HCT116 (cell line): Measurements from ENCODE around the gene CAP1. TPM values are rescaled to one million over a fixed set of nuclear protein-coding genes. Genes with fewer than 3 reads are reported as not detected.

ENCODE experiments used
- ATAC-seq: fragments of 200-7000 bp; cut with Tn5 transposase; 2 replicates; pipeline ENCODE4 v1.9.1; 2020; ENCODE audit warnings: mild to moderate bottlenecking, moderate library complexity
- BruUV-seq: library from RNA; stranded (reverse); fragments of 400-500 nt; replicated peaks from 2 replicates; lab custom pipeline; 2021; lab: Mats Ljungman, UMichigan
- CTCF ChIA-PET: fragments of 300-600 bp; sonication (Branson Sonifier 250); formaldehyde crosslinking; loops from one replicate; lab custom pipeline; 2021; ENCODE audit warnings: antibody characterized with exemption; lab: Charles Lee
- POLR2A ChIA-PET: fragments of 300-600, 350-600 bp; sonication (Branson Sonifier 250); formaldehyde crosslinking; loops from one replicate; lab custom pipeline; 2021; ENCODE audit warnings: antibody characterized with exemption; lab: Charles Lee
- RAD21 ChIA-PET, 2 experiments: fragments of 300-600 bp; sonication (Branson Sonifier 250); formaldehyde crosslinking; loops; one replicate each; lab custom pipeline; 2023; ENCODE audit warnings: low total read pairs in 2 of 2; ENCODE audit not compliant: uncharacterized antibody in 2 of 2, unreplicated experiment in 2 of 2, low non-redundant PET in 1 of 2; lab: Charles Lee
- DNase-seq: peaks from one replicate; pipeline ENCODE4 v3.0.0-alpha.2; 2010; ENCODE audit warnings: low read depth, low spot score
- H2AFZ ChIP-seq: fragments of 200-600 bp; shearing (Covaris generic), sonication (generic); 2 replicates; pipeline ENCODE4 v1.6.1; 2017; ENCODE audit warnings: low read depth, mixed run types, mixed read lengths, antibody characterized with exemption, low read length; ENCODE audit not compliant: poor library complexity, severe bottlenecking
- H3K27ac ChIP-seq: 2 replicates; pipeline ENCODE4 v1.5.1; 2012; ENCODE audit warnings: low read depth, low read length
- H3K27me3 ChIP-seq: fragments of 200-600 bp; sonication (generic); 2 replicates; pipeline ENCODE4 v1.6.1; 2016; ENCODE audit warnings: mixed run types, low read length, mixed read lengths; ENCODE audit not compliant: insufficient read depth
- H3K36me3 ChIP-seq, 2 experiments: fragments of 200-500 bp in 1 of 2; fragments of 200-600 bp in 1 of 2; sonication (Bioruptor generic) in 1 of 2; sonication (generic) in 1 of 2; 2 replicates each; pipeline versions ENCODE4 v1.5.1 to v1.6.1; 2014 to 2016; ENCODE audit warnings: low read length in 2 of 2, inconsistent platforms in 1 of 2, mixed read lengths in 1 of 2, mixed run types in 1 of 2; ENCODE audit not compliant: insufficient read depth in 2 of 2, control insufficient read depth in 1 of 2
- H3K4me1 ChIP-seq, 2 experiments: fragments of 200-600 bp in 1 of 2; sonication (generic) in 1 of 2; 2 replicates each; pipeline versions ENCODE4 v1.5.1 to v1.6.1; 2012 to 2017; ENCODE audit warnings: low read length in 2 of 2, inconsistent platforms in 1 of 2, mild to moderate bottlenecking in 1 of 2, mixed read lengths in 1 of 2, mixed run types in 1 of 2, moderate library complexity in 1 of 2; ENCODE audit not compliant: insufficient read depth in 2 of 2, control insufficient read depth in 1 of 2
- H3K4me2 ChIP-seq: fragments of 200-600 bp; sonication (generic); 2 replicates; pipeline ENCODE4 v1.6.1; 2017; ENCODE audit warnings: mixed run types, low read length, mixed read lengths
- H3K4me3 ChIP-seq, 2 experiments: fragments of 200-600 bp in 1 of 2; sonication (generic) in 1 of 2; replicated peaks in 1 of 2; 2 replicates each; pipeline ENCODE4 v1.5.1; 2011 to 2016; ENCODE audit warnings: low read length in 2 of 2, control low read depth in 1 of 2, low read depth in 1 of 2, mild to moderate bottlenecking in 1 of 2, mixed read lengths in 1 of 2, mixed run types in 1 of 2
- H3K79me2 ChIP-seq: fragments of 200-600 bp; sonication (generic); 2 replicates; pipeline ENCODE4 v1.6.1; 2017; ENCODE audit warnings: mild to moderate bottlenecking, mixed run types, low read length, moderate library complexity, mixed read lengths; ENCODE audit not compliant: insufficient read depth
- H3K9ac ChIP-seq: fragments of 200-600 bp; sonication (generic); 2 replicates; pipeline ENCODE4 v1.6.1; 2016; ENCODE audit warnings: low read length, mixed read lengths
- H3K9me2 ChIP-seq: fragments of 200-600 bp; sonication (generic), shearing (Covaris generic); 2 replicates; pipeline ENCODE4 v1.6.1; 2017; ENCODE audit warnings: mixed run types, mild to moderate bottlenecking, moderate library complexity; ENCODE audit not compliant: insufficient read depth
- H3K9me3 ChIP-seq, 2 experiments: fragments of 200-500 bp in 1 of 2; fragments of 200-600 bp in 1 of 2; sonication (Bioruptor generic) in 1 of 2; sonication (generic) in 1 of 2; 2 replicates each; pipeline ENCODE4 v1.6.1; 2014 to 2017; ENCODE audit warnings: low read length in 2 of 2, mixed read lengths in 2 of 2, inconsistent platforms in 1 of 2, low read depth in 1 of 2, mild to moderate bottlenecking in 1 of 2, mixed run types in 1 of 2, moderate library complexity in 1 of 2; ENCODE audit not compliant: control insufficient read depth in 1 of 2, insufficient read depth in 1 of 2
- H4K20me1 ChIP-seq: fragments of 200-600 bp; sonication (generic), shearing (Covaris generic); 2 replicates; pipeline ENCODE4 v1.6.1; 2017; ENCODE audit warnings: mixed run types, mild to moderate bottlenecking, moderate library complexity; ENCODE audit not compliant: insufficient read depth
- CTCF ChIP-seq, 3 experiments: fragments of 200-600 bp in 1 of 3; sonication (generic) in 1 of 3; IDR thresholded peaks in 2 of 3; conservative IDR thresholded peaks in 1 of 3; 2 replicates each; pipeline ENCODE4 v1.5.1; 2012 to 2017; ENCODE audit warnings: low read depth in 2 of 3, low read length in 2 of 3, antibody characterized with exemption in 1 of 3, borderline replicate concordance in 1 of 3, control low read depth in 1 of 3, mild to moderate bottlenecking in 1 of 3, mixed read lengths in 1 of 3, mixed run types in 1 of 3, moderate library complexity in 1 of 3; ENCODE audit not compliant: insufficient read depth in 1 of 3
- ELF1 ChIP-seq: IDR thresholded peaks from 2 replicates; pipeline ENCODE4 v1.6.1; 2012; ENCODE audit warnings: low read depth, borderline replicate concordance
- REST ChIP-seq: IDR thresholded peaks from 2 replicates; pipeline ENCODE4 v1.6.1; 2012; ENCODE audit warnings: low read depth
- ZFX ChIP-seq: fragments of 450-650 bp; IDR thresholded peaks from 2 replicates; pipeline ENCODE4 v1.6.1; 2017
- intact Hi-C: fragments of 100-400 bp; cut with micrococcal nuclease; formaldehyde crosslinking; loops from 2 replicates; pipeline ENCODE4 v1.10.0; 2022
- total RNA-seq: library from RNA; stranded (reverse); gene quantifications from one replicate; pipeline ENCODE4 v1.2.1, GENCODE V29; 2021; ENCODE audit not compliant: unreplicated experiment

Gene CAP1
- total RNA-seq, 1 experiment from 2014 or later, result 274 TPM

- no peaks in the 10 kb centered on the region for H3K9me3 ChIP-seq
- BruUV-seq, result no TSS peak
- H3K79me2 ChIP-seq, result no peaks in the 10 kb centered on the region
- ChIA-PET POLR2A (no interaction called here), RAD21 (no interaction called here), CTCF (no interaction called here)
- DNase-seq, result no peak
- no peaks in the 10 kb centered on the region for H4K20me1 ChIP-seq
- no peaks in the 10 kb centered on the region for H3K27me3 ChIP-seq
- TF ChIP-seq ZFX (0 out of 2 replicates have a peak, but pooled peaks have one; percentile 2), REST (no peak)
- H3K4me1 ChIP-seq, result no peaks in the 10 kb centered on the region
- H3K27ac ChIP-seq, result no peak overlapping the region
- no peaks in the 10 kb centered on the region for H3K9me2 ChIP-seq
- H3K9ac ChIP-seq, result no peak overlapping the region
- ATAC-seq, result no peak
- no peak overlapping the region for H3K4me3 ChIP-seq
- no peaks in the 10 kb centered on the region for H3K36me3 ChIP-seq
- intact Hi-C loops, result no loop called here
- no peak overlapping the region for H3K4me2 ChIP-seq
- H2AFZ ChIP-seq, result no peak overlapping the region
Measured at GRCh38 chr1:39996396-39997004, 44.0 kb upstream of the CAP1 start.

- no TSS peak for BruUV-seq
- CTCF ChIA-PET, result no interaction called here
- POLR2A ChIA-PET, result no interaction called here
Measured at GRCh38 chr1:40001456-40001855, 39.1 kb upstream of the CAP1 start.

More at GRCh38 chr1:40001456-40001855, 39.1 kb upstream of the CAP1 start:
- no peaks in the 10 kb centered on the region for H3K27me3 ChIP-seq
- no peaks in the 10 kb centered on the region for H3K9me3 ChIP-seq
- H3K79me2 ChIP-seq, result no peaks in the 10 kb centered on the region
- intact Hi-C loops, result no loop called here
- H4K20me1 ChIP-seq, result no peaks in the 10 kb centered on the region
- DNase-seq, result no peak
- H3K36me3 ChIP-seq, result no peaks in the 10 kb centered on the region
- ATAC-seq, result no peak
- H3K4me2 ChIP-seq, result no peak overlapping the region
- H2AFZ ChIP-seq, result no peak overlapping the region
- no peaks in the 10 kb centered on the region for H3K4me1 ChIP-seq
- RAD21 ChIA-PET, result no interaction called here
- H3K9me2 ChIP-seq, result no peaks in the 10 kb centered on the region
- TF ChIP-seq ELF1 (no peak), CTCF (IDR thresholded peaks at IDR 0.05 in 2 of 3, conservative IDR thresholded peaks at IDR 0.05 in 1 of 3; ENCODE audit: borderline replicate concordance in 1 of 3, insufficient read depth in 1 of 3, low read depth in 2 of 3, low read length in 2 of 3) (no peak)
- no peak overlapping the region for H3K9ac ChIP-seq
- no peak overlapping the region for H3K27ac ChIP-seq
- no peak overlapping the region for H3K4me3 ChIP-seq
